Naive thymus-derived CD4-positive, alpha-beta T cell (primary cell): ENCODE measurements around the gene GAK. TPM values are rescaled to one million over a fixed set of nuclear protein-coding genes. Genes with fewer than 3 reads are reported as not detected.
A peak's percentile ranks its signal among the peaks of the same experiment; 100 is the strongest.
"Not testable (repeated sequence)": the region's sequence is repeated elsewhere in the genome, so short reads cannot be mapped to it uniquely, and the experiment has no call there.

Source experiments
- ATAC-seq: fragments of 150-1000 bp; cut with Tn5 transposase; 2 replicates; pipeline ENCODE4 v1.10.0; 2021; ENCODE audit warnings: mild to moderate bottlenecking, moderate library complexity
- CTCF ChIA-PET: fragments of 350-600 bp; sonication (Branson Sonifier 250); formaldehyde crosslinking; loops from one replicate; lab custom pipeline; 2021; ENCODE audit warnings: antibody characterized with exemption; lab: Charles Lee
- POLR2A ChIA-PET: fragments of 350-600 bp; sonication (Branson Sonifier 250); formaldehyde crosslinking; loops from one replicate; lab custom pipeline; 2021; ENCODE audit warnings: antibody characterized with exemption, inconsistent platforms; lab: Charles Lee
- DNase-seq, 9 donors: peaks; one replicate each; pipeline versions ENCODE4 v3.0.0 to v3.0.0-alpha.2; 2020 to 2022; ENCODE audit warnings: mixed read lengths in 1 of 9
- H3K27ac ChIP-seq: one replicate; pipeline ENCODE4 v1.7.0; 2013; ENCODE audit warnings: mild to moderate bottlenecking, low read depth, low read length, moderate library complexity
- H3K27me3 ChIP-seq, 2 donors: one replicate each; pipeline ENCODE4 v1.7.0; 2013; ENCODE audit warnings: low read length in 2 of 2, mild to moderate bottlenecking in 2 of 2, moderate library complexity in 2 of 2; ENCODE audit not compliant: control insufficient read depth in 2 of 2, insufficient read depth in 2 of 2
- H3K36me3 ChIP-seq, 3 experiments: 1 replicate in 2 of 3; 2 replicates in 1 of 3; pipeline ENCODE4 v1.7.0; 2013; ENCODE audit warnings: low read length in 3 of 3, mild to moderate bottlenecking in 3 of 3, moderate library complexity in 1 of 3; ENCODE audit not compliant: insufficient read depth in 3 of 3, control insufficient read depth in 2 of 3
- H3K4me1 ChIP-seq, 2 donors: one replicate each; pipeline ENCODE4 v1.7.0; 2013; ENCODE audit warnings: low read length in 2 of 2, mild to moderate bottlenecking in 2 of 2, moderate library complexity in 1 of 2; ENCODE audit not compliant: control insufficient read depth in 2 of 2, insufficient read depth in 2 of 2
- H3K4me3 ChIP-seq: 2 replicates; pipeline ENCODE4 v1.7.0; 2013; ENCODE audit warnings: mild to moderate bottlenecking, low read length
- H3K9me3 ChIP-seq, 3 experiments: 1 replicate in 2 of 3; 2 replicates in 1 of 3; pipeline ENCODE4 v1.7.0; 2013; ENCODE audit warnings: low read length in 3 of 3; ENCODE audit not compliant: control insufficient read depth in 2 of 3
- H3K27ac Mint-ChIP-seq, 9 donors: one replicate each; pipeline ENCODE4 v1.8.0; 2020 to 2022; ENCODE audit warnings: mixed read lengths in 9 of 9, mild to moderate bottlenecking in 8 of 9, moderate library complexity in 5 of 9, inconsistent platforms in 2 of 9
- H3K27me3 Mint-ChIP-seq, 5 donors: one replicate each; pipeline ENCODE4 v1.8.0; 2021 to 2022; ENCODE audit warnings: mixed read lengths in 5 of 5, mild to moderate bottlenecking in 1 of 5
- H3K36me3 Mint-ChIP-seq, 5 donors: one replicate each; pipeline ENCODE4 v1.8.0; 2020 to 2022; ENCODE audit warnings: mixed read lengths in 5 of 5, mild to moderate bottlenecking in 3 of 5, inconsistent platforms in 1 of 5
- H3K4me1 Mint-ChIP-seq, 7 donors: one replicate each; pipeline ENCODE4 v1.8.0; 2020 to 2022; ENCODE audit warnings: mixed read lengths in 7 of 7, mild to moderate bottlenecking in 3 of 7, inconsistent platforms in 1 of 7
- H3K4me3 Mint-ChIP-seq, 10 donors: one replicate each; pipeline ENCODE4 v1.8.0; 2020 to 2022; ENCODE audit warnings: mild to moderate bottlenecking in 10 of 10, mixed read lengths in 10 of 10, moderate library complexity in 6 of 10, inconsistent platforms in 2 of 10
- H3K9me3 Mint-ChIP-seq, 11 donors: one replicate each; pipeline ENCODE4 v1.8.0; 2020 to 2022; ENCODE audit warnings: mixed read lengths in 11 of 11, mild to moderate bottlenecking in 4 of 11, inconsistent platforms in 1 of 11, moderate library complexity in 1 of 11
- intact Hi-C, 2 donors: fragments of 100-400 bp; cut with micrococcal nuclease; formaldehyde crosslinking; loops; one replicate each; pipeline ENCODE4 v1.15.1; 2023
- polyA plus RNA-seq, 2 donors: library from polyadenylated mRNA; unstranded; fragments of 300-500 nt; fragmentation: Illumina TruSeq; gene quantifications; one replicate each; pipeline ENCODE4 v1.2.3, GENCODE V29; 2021
- total RNA-seq, 6 experiments: library from RNA in 5 of 6; stranded (reverse) in 5 of 6; gene quantifications; 1 replicate in 5 of 6; 2 replicates in 1 of 6; pipeline ENCODE4 v1.2.3 and lab custom pipeline; 2021 to 2026

Gene GAK
- total and polyA plus RNA-seq, 7 experiments from 2014 or later, result 34.0 to 206 (median 170) TPM

- DNase-seq, result peak in 2 of 9 donors; percentile 25 to 36
- peak; percentile 6 for ATAC-seq
- CTCF ChIA-PET, result interaction anchor here (0.6 to 1.2 kb wide), 3 partner anchors 56 to 187 kb away, joined by 3 to 4 read pairs (median 3); partner anchors contain the start of gene IDUA
- H3K9me3 ChIP-seq, result no peaks in the 10 kb centered on the region
- H3K4me3 Mint-ChIP-seq, result peak overlapping the region; percentile 89 to 99 (median 95)
- POLR2A ChIA-PET, result interaction anchor here (1.1 to 2.9 kb wide), 6 partner anchors 12 to 359 kb away, joined by 3 to 14 read pairs (median 4); partner anchors contain the start of gene IDUA
- H3K4me1 ChIP-seq, result peaks cover 24 to 35% of the 10 kb centered on the region in 2 donors
- H3K27me3 ChIP-seq, result no peaks in the 10 kb centered on the region
- no peaks in the 10 kb centered on the region for H3K27me3 Mint-ChIP-seq
- H3K4me3 ChIP-seq, result peak overlapping the region; percentile 83
- H3K36me3 Mint-ChIP-seq, result peaks cover 0 to 4% (median 1%) of the 10 kb centered on the region in 5 donors
- H3K27ac Mint-ChIP-seq, result peak overlapping the region; percentile 92 to 97 (median 96)
- no peaks in the 10 kb centered on the region for H3K9me3 Mint-ChIP-seq
- H3K27ac ChIP-seq, result peak overlapping the region; percentile 99
- H3K36me3 ChIP-seq, result peaks cover 0 to 7% (median 0%) of the 10 kb centered on the region in 3 experiments
- peaks cover 34 to 60% (median 50%) of the 10 kb centered on the region in 7 donors for H3K4me1 Mint-ChIP-seq
- intact Hi-C loops, result loop anchor here (5.0 to 10.0 kb wide), 3 partner anchors 316 to 1483 kb away; partner anchors contain the start of genes CFAP99 (in 1 of the 2), CTBP1 (in 1 of the 2), MAEA (in 1 of the 2) and ZFYVE28 (in 1 of the 2)
Measured at GRCh38 chr4:931194-931959, 739 bp downstream of the GAK start.

- ChIA-PET CTCF (interaction anchor here (1.1 kb wide), 1 partner anchor 79 kb away, joined by 3 read pairs; no protein-coding TSS in a partner anchor), POLR2A (interaction anchor here (2.9 kb wide), 1 partner anchor 56 kb away, joined by 14 read pairs; the partner anchor contains the start of gene IDUA)
- no peaks in the 10 kb centered on the region for H3K27me3 ChIP-seq
- H3K4me1 ChIP-seq, result peaks cover 24 to 40% of the 10 kb centered on the region in 2 donors
- peaks cover 0 to 7% (median 0%) of the 10 kb centered on the region in 3 experiments for H3K36me3 ChIP-seq
- H3K4me3 ChIP-seq, result peak overlapping the region; percentile 83
- Mint-ChIP-seq H3K27me3 (no peaks in the 10 kb centered on the region), H3K9me3 (no peaks in the 10 kb centered on the region), H3K27ac (peak overlapping the region; percentile 92 to 97 (median 96)), H3K4me3 (peak overlapping the region; percentile 89 to 99 (median 95)), H3K36me3 (peaks cover 0 to 5% (median 0%) of the 10 kb centered on the region in 5 donors), H3K4me1 (peaks cover 36 to 66% (median 53%) of the 10 kb centered on the region in 7 donors)
- no peak for DNase-seq
- H3K27ac ChIP-seq, result peak overlapping the region; percentile 99
- intact Hi-C loops, result loop anchor here (1.0 to 10.0 kb wide), 4 partner anchors 80 to 1484 kb away; partner anchors contain the start of genes CFAP99 (in 1 of the 2), CTBP1 (in 1 of the 2), FGFRL1 (in 1 of the 2) and MAEA (in 1 of the 2)
- no peak for ATAC-seq
- no peaks in the 10 kb centered on the region for H3K9me3 ChIP-seq
Measured at GRCh38 chr4:930827-931193, 1.3 kb downstream of the GAK start.

GRCh38 chr4:930028-930551 is 2.0 kb downstream of the GAK start:
- H3K4me1 Mint-ChIP-seq, result peaks cover 42 to 73% (median 59%) of the 10 kb centered on the region in 7 donors
- H3K4me3 Mint-ChIP-seq, result peak overlapping the region; percentile 89 to 99 (median 95)
- DNase-seq (no peak), ATAC-seq (no peak)
- POLR2A ChIA-PET, result no interaction called here
- peaks cover 27 to 44% of the 10 kb centered on the region in 2 donors for H3K4me1 ChIP-seq
- H3K36me3 Mint-ChIP-seq, result peaks cover 0 to 5% (median 0%) of the 10 kb centered on the region in 5 donors
- H3K27ac ChIP-seq, result peak overlapping the region; percentile 19
- H3K27me3 ChIP-seq, result no peaks in the 10 kb centered on the region
- intact Hi-C loops, result loop anchor here (1.0 to 10.0 kb wide), 4 partner anchors 81 to 1485 kb away; partner anchors contain the start of genes CFAP99 (in 1 of the 2), CTBP1 (in 1 of the 2), FGFRL1 (in 1 of the 2) and MAEA (in 1 of the 2)
- CTCF ChIA-PET, result interaction anchor here (0.8 kb wide), 1 partner anchor 18 kb away, joined by 3 read pairs; no protein-coding TSS in a partner anchor
- H3K36me3 ChIP-seq, result peaks cover 0 to 7% (median 0%) of the 10 kb centered on the region in 3 experiments
- no peaks in the 10 kb centered on the region for H3K27me3 Mint-ChIP-seq
- H3K9me3 Mint-ChIP-seq, result no peaks in the 10 kb centered on the region
- peak overlapping the region; percentile 19 to 97 (median 96) for H3K27ac Mint-ChIP-seq
- peak overlapping the region; percentile 83 for H3K4me3 ChIP-seq
- H3K9me3 ChIP-seq, result no peaks in the 10 kb centered on the region

GRCh38 chr4:929096-929765 is 2.9 kb downstream of the GAK start:
- peaks cover 0 to 7% (median 0%) of the 10 kb centered on the region in 3 experiments for H3K36me3 ChIP-seq
- peaks cover 0 to 9% (median 0%) of the 10 kb centered on the region in 5 donors for H3K36me3 Mint-ChIP-seq
- intact Hi-C loops, result no loop called here
- ChIA-PET CTCF (interaction anchor here (0.8 kb wide), 1 partner anchor 18 kb away, joined by 3 read pairs; no protein-coding TSS in a partner anchor), POLR2A (interaction anchor here (0.6 kb wide), 1 partner anchor 323 kb away, joined by 3 read pairs; no protein-coding TSS in a partner anchor)
- no peaks in the 10 kb centered on the region for H3K9me3 ChIP-seq
- H3K27me3 Mint-ChIP-seq, result no peaks in the 10 kb centered on the region
- H3K27me3 ChIP-seq, result no peaks in the 10 kb centered on the region
- DNase-seq, result no peak
- no peak overlapping the region for H3K4me3 ChIP-seq
- peaks cover 50 to 75% (median 61%) of the 10 kb centered on the region in 7 donors for H3K4me1 Mint-ChIP-seq
- H3K4me1 ChIP-seq, result peaks cover 36 to 46% of the 10 kb centered on the region in 2 donors
- peak overlapping the region in 1 of 9 donors; percentile 55 for H3K27ac Mint-ChIP-seq
- peak overlapping the region in 5 of 10 donors; percentile 14 to 43 (median 23) for H3K4me3 Mint-ChIP-seq
- no peak for ATAC-seq
- no peak overlapping the region for H3K27ac ChIP-seq
- H3K9me3 Mint-ChIP-seq, result no peaks in the 10 kb centered on the region

- Mint-ChIP-seq H3K36me3 (peaks cover 0 to 15% (median 4%) of the 10 kb centered on the region in 5 donors), H3K4me1 (peaks cover 51 to 76% (median 59%) of the 10 kb centered on the region in 7 donors)
- H3K9me3 Mint-ChIP-seq, H3K36me3 ChIP-seq, H3K9me3 ChIP-seq, H3K4me3 Mint-ChIP-seq, POLR2A ChIA-PET, DNase-seq, ATAC-seq, H3K4me3 ChIP-seq, H3K27ac Mint-ChIP-seq, CTCF ChIA-PET, H3K27ac ChIP-seq, H3K27me3 ChIP-seq, intact Hi-C loops, H3K27me3 Mint-ChIP-seq: not testable (repeated sequence)
- H3K4me1 ChIP-seq, result peaks cover 35 to 46% of the 10 kb centered on the region in 2 donors
Measured at GRCh38 chr4:927566-927965, 4.5 kb downstream of the GAK start.
